K562 (cell line): ENCODE data around the gene ARMH1. TPM values are rescaled to one million over a fixed set of nuclear protein-coding genes. Genes with fewer than 3 reads are reported as not detected.

Experiments used
- BHLHE40 ChIP-seq: IDR thresholded peaks from 2 replicates; pipeline ENCODE4 v1.6.1; 2011; ENCODE audit warnings: low read length, improper control_type of control experiment
- CBX2 ChIP-seq: fragments of 200-600 bp; sonication (generic); IDR thresholded peaks from one replicate; pipeline ENCODE4 v1.6.1; 2012; ENCODE audit warnings: mild to moderate bottlenecking, low read length, inconsistent platforms; ENCODE audit not compliant: insufficient read depth, poor library complexity, severe bottlenecking
- ETV1 ChIP-seq: fragments of 450-650 bp; conservative IDR thresholded peaks from 2 replicates; pipeline ENCODE4 v1.6.1; 2016; ENCODE audit warnings: missing genetic modification characterization, control low read depth, low read depth, missing compliant biosample characterization
- GTF2F1 ChIP-seq: IDR thresholded peaks from 2 replicates; pipeline ENCODE4 v1.6.1; 2011; ENCODE audit warnings: low read depth, low read length, improper control_type of control experiment
- HDAC2 ChIP-seq: fragments of 450-650 bp; IDR thresholded peaks from 2 replicates; pipeline ENCODE4 v1.6.1; 2016; ENCODE audit warnings: mild to moderate bottlenecking
- JUND ChIP-seq, 2 experiments: IDR thresholded peaks; 2 replicates in 1 of 2; 3 replicates in 1 of 2; pipeline ENCODE4 v1.6.1; 2011; ENCODE audit warnings: borderline replicate concordance in 2 of 2, low read depth in 2 of 2, low read length in 2 of 2, improper control_type of control experiment in 1 of 2, missing biosample characterization in 1 of 2, missing genetic modification characterization in 1 of 2, missing genetic modification reagents in 1 of 2
- PCBP1 ChIP-seq: fragments of 200-400 bp; formaldehyde crosslinking; IDR thresholded peaks from 2 replicates; pipeline ENCODE4 v1.6.1; 2018; ENCODE audit warnings: mild to moderate bottlenecking, low read depth, low read length; ENCODE audit not compliant: poor library complexity, severe bottlenecking
- PCBP2 ChIP-seq: fragments of 200-400 bp; formaldehyde crosslinking; IDR thresholded peaks from 2 replicates; pipeline ENCODE4 v1.6.1; 2018; ENCODE audit warnings: low read length, low read depth, mild to moderate bottlenecking, moderate library complexity; ENCODE audit not compliant: poor library complexity, severe bottlenecking
- PPARD ChIP-seq: fragments of 250-450 bp; sonication (Bioruptor Pico); IDR thresholded peaks from 2 replicates; pipeline ENCODE4 v1.8.0; 2022; ENCODE audit warnings: inconsistent platforms, mild to moderate bottlenecking, moderate library complexity
- TRIM24 ChIP-seq, 2 experiments: fragments of 450-650 bp; IDR thresholded peaks; 2 replicates each; pipeline ENCODE4 v1.6.1; 2016
- ZNF41 ChIP-seq: fragments of 250-450 bp; sonication (Bioruptor Pico); conservative IDR thresholded peaks from 2 replicates; pipeline ENCODE4 v1.4.0; 2020; ENCODE audit warnings: mild to moderate bottlenecking
- ZNF589 ChIP-seq: fragments of 200-800 bp; sonication (Bioruptor generic); IDR thresholded peaks from 2 replicates; pipeline ENCODE4 v1.6.1; 2016; ENCODE audit warnings: low read depth, missing genetic modification characterization, missing compliant biosample characterization
- polyA plus RNA-seq, 8 experiments: library from polyadenylated mRNA; depleted of rRNA in 4 of 8; stranded (reverse) in 5 of 8; unstranded in 3 of 8; fragments of >200 nt; fragmentation: Nextera tagmentation in 2 of 8; fragmentation: Illumina TruSeq in 1 of 8; extraction: Ambion mirVana in 2 of 8; extraction: Trizol in 1 of 8; gene quantifications; 2 replicates each; pipeline versions ENCODE4 v1.2.1 to v1.2.3, GENCODE V29; 2011 to 2014; ENCODE audit warnings: inconsistent platforms in 1 of 8, missing spikeins in 1 of 8
- total RNA-seq, 7 experiments: library from RNA; depleted of rRNA in 6 of 7; stranded (reverse); fragments of >200 nt in 6 of 7; fragmentation: Illumina TruSeq in 2 of 7; extraction: Trizol in 2 of 7; gene quantifications; 2 replicates each; pipeline versions ENCODE4 v1.2.1 to v1.2.3, GENCODE V29; 2011 to 2021; ENCODE audit warnings: low replicate concordance in 1 of 7
- TF ChIP-seq, protein P1 (sequence below), 2 experiments: fragments of 450-650 bp; formaldehyde crosslinking in 1 of 2; IDR thresholded peaks; 2 replicates each; pipeline versions ENCODE4 v1.4.0 to v1.6.1; 2014 to 2020; ENCODE audit warnings: mild to moderate bottlenecking in 2 of 2, borderline replicate concordance in 1 of 2, low read depth in 1 of 2
- TF ChIP-seq, protein P2 (sequence below): fragments of 250-450 bp; sonication (Bioruptor Pico); IDR thresholded peaks from 2 replicates; pipeline ENCODE4 v1.8.0; 2022; ENCODE audit warnings: inconsistent platforms, mild to moderate bottlenecking, moderate library complexity, borderline replicate concordance
- TF ChIP-seq, protein P3 (sequence below), 2 experiments: fragments of 450-650 bp; IDR thresholded peaks; 2 replicates each; pipeline ENCODE4 v1.6.1; 2016

ARMH1 gene
- total and polyA plus RNA-seq, 9 of the 15 experiments (the other 6 are each of a cell fraction or from before 2014, with no cell fraction given): 0.41 TPM; not detected in 8

DNA sequence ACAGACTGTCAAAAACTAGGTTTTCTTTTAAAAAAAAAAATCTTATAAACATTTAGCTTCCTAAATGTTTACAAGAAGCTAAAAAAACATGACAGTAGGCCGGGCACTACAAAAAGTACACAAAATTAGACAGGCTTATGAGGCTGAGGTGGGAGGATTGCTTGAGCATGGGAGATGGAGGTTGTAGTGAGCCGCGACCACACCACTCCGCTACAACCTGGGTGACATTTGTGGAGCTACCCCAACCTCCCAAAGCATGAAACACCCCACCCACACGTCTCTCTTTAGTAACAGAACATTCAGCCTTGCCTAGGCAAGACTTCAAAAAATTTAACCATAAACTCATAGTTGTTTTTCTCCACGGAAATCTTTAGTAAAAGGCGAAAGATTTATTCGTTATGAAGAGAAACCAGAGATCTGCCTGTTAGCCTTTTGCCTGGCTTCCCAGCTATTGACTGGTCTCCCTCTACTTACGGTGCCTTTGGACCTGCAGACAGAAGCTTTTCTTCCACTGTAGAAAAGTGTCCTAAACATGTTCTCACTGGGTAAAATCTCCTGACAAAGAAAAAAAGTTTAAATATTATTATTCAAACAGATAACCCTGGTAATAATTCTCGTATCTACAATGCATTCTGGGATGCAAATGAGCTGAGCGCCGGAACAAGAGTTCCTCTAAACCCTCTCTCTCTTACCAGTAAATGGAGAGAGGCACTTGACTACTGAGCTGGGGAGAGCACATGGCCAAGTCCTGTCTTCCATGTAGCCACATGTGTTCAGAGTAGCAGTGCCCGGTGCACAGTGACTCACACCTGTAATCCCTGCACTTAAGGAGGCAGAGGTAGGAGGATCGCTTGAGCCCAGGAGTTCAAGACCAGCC, 47.2 kb downstream of the ARMH1 start (continued):
- TF ChIP-seq, protein P1, sequence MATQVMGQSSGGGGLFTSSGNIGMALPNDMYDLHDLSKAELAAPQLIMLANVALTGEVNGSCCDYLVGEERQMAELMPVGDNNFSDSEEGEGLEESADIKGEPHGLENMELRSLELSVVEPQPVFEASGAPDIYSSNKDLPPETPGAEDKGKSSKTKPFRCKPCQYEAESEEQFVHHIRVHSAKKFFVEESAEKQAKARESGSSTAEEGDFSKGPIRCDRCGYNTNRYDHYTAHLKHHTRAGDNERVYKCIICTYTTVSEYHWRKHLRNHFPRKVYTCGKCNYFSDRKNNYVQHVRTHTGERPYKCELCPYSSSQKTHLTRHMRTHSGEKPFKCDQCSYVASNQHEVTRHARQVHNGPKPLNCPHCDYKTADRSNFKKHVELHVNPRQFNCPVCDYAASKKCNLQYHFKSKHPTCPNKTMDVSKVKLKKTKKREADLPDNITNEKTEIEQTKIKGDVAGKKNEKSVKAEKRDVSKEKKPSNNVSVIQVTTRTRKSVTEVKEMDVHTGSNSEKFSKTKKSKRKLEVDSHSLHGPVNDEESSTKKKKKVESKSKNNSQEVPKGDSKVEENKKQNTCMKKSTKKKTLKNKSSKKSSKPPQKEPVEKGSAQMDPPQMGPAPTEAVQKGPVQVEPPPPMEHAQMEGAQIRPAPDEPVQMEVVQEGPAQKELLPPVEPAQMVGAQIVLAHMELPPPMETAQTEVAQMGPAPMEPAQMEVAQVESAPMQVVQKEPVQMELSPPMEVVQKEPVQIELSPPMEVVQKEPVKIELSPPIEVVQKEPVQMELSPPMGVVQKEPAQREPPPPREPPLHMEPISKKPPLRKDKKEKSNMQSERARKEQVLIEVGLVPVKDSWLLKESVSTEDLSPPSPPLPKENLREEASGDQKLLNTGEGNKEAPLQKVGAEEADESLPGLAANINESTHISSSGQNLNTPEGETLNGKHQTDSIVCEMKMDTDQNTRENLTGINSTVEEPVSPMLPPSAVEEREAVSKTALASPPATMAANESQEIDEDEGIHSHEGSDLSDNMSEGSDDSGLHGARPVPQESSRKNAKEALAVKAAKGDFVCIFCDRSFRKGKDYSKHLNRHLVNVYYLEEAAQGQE (IDR thresholded peaks at IDR 0.05; ENCODE audit: borderline replicate concordance): no peak
- TF ChIP-seq, protein P1 (CRISPR knock-in tag; IDR thresholded peaks at IDR 0.05; ENCODE audit: low read depth): no peak
- TF ChIP-seq PCBP1 (no peak), JUND (IDR thresholded peaks at IDR 0.05; ENCODE audit: borderline replicate concordance, low read depth, low read length) (peak; percentile 83), JUND (tag; IDR thresholded peaks at IDR 0.05; ENCODE audit: borderline replicate concordance, low read depth, low read length) (peak; percentile 22; the same call in 1 of the 3 replicates), TRIM24 (IDR thresholded peaks at IDR 0.05) (peak; percentile 72 to 89), GTF2F1 (peak; percentile 100), ZNF589 (CRISPR knock-in tag) (peak; percentile 99), PCBP2 (peak; percentile 99), PPARD (CRISPR knock-in tag) (no peak), HDAC2 (no peak), ETV1 (tag) (peak; percentile 83), ZNF41 (peak; percentile 97), BHLHE40 (peak; percentile 65), CBX2 (no peak)
- TF ChIP-seq, protein P2, sequence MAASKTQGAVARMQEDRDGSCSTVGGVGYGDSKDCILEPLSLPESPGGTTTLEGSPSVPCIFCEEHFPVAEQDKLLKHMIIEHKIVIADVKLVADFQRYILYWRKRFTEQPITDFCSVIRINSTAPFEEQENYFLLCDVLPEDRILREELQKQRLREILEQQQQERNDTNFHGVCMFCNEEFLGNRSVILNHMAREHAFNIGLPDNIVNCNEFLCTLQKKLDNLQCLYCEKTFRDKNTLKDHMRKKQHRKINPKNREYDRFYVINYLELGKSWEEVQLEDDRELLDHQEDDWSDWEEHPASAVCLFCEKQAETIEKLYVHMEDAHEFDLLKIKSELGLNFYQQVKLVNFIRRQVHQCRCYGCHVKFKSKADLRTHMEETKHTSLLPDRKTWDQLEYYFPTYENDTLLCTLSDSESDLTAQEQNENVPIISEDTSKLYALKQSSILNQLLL (CRISPR knock-in tag): no peak; the same call in 1 of the 2 replicates
- TF ChIP-seq, protein P3, sequence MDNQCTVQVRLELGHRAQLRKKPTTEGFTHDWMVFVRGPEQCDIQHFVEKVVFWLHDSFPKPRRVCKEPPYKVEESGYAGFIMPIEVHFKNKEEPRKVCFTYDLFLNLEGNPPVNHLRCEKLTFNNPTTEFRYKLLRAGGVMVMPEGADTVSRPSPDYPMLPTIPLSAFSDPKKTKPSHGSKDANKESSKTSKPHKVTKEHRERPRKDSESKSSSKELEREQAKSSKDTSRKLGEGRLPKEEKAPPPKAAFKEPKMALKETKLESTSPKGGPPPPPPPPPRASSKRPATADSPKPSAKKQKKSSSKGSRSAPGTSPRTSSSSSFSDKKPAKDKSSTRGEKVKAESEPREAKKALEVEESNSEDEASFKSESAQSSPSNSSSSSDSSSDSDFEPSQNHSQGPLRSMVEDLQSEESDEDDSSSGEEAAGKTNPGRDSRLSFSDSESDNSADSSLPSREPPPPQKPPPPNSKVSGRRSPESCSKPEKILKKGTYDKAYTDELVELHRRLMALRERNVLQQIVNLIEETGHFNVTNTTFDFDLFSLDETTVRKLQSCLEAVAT (IDR thresholded peaks at IDR 0.05): peak; percentile 98 to 99
